Measurements from ENCODE around the gene LUZP2.

LUZP2 gene

GRCh38 chr11:24760681-24761080 lies 263.8 kb downstream of the LUZP2 start:
- DNase-seq (ENCODE audit: low read depth): peak; percentile 49
- H3K4me3 ChIP-seq (ENCODE audit: low read depth, low read length): no peak overlapping the region
- no peak for TF ChIP-seq CTCF (conservative IDR thresholded peaks at IDR 0.05; ENCODE audit: low read depth, low read length)

- H3K4me3 ChIP-seq (ENCODE audit: low read depth, low read length): no peak overlapping the region
- no peak for DNase-seq (ENCODE audit: low read depth)
- TF ChIP-seq CTCF (conservative IDR thresholded peaks at IDR 0.05; ENCODE audit: low read depth, low read length): no peak
Observed at GRCh38 chr11:24762076-24762475, 265.2 kb downstream of the LUZP2 start.

- H3K4me3 ChIP-seq (ENCODE audit: low read depth, low read length): no peak overlapping the region
- DNase-seq (ENCODE audit: low read depth): no peak
- no peak for TF ChIP-seq CTCF (conservative IDR thresholded peaks at IDR 0.05; ENCODE audit: low read depth, low read length)
Observed at GRCh38 chr11:24767411-24767810, 270.6 kb downstream of the LUZP2 start.

- TF ChIP-seq CTCF (conservative IDR thresholded peaks at IDR 0.05; ENCODE audit: low read depth, low read length): no peak
- DNase-seq (ENCODE audit: low read depth): no peak
- no peak overlapping the region for H3K4me3 ChIP-seq (ENCODE audit: low read depth, low read length)
Observed at GRCh38 chr11:24773322-24773721, 276.5 kb downstream of the LUZP2 start.

GRCh38 chr11:24779791-24780190 lies 282.9 kb downstream of the LUZP2 start:
- TF ChIP-seq CTCF (conservative IDR thresholded peaks at IDR 0.05; ENCODE audit: low read depth, low read length): peak; percentile 74
- no peak overlapping the region for H3K4me3 ChIP-seq (ENCODE audit: low read depth, low read length)
- peak; percentile 58 for DNase-seq (ENCODE audit: low read depth)

GRCh38 chr11:24781288-24781687 lies 284.4 kb downstream of the LUZP2 start:
- peak; percentile 32 for TF ChIP-seq CTCF (conservative IDR thresholded peaks at IDR 0.05; ENCODE audit: low read depth, low read length)
- peak; percentile 11 for DNase-seq (ENCODE audit: low read depth)

GRCh38 chr11:24793479-24793878 lies 296.6 kb downstream of the LUZP2 start:
- no peak overlapping the region for H3K4me3 ChIP-seq (ENCODE audit: low read depth, low read length)
- TF ChIP-seq CTCF (conservative IDR thresholded peaks at IDR 0.05; ENCODE audit: low read depth, low read length): no peak
- DNase-seq (ENCODE audit: low read depth): peak; percentile 55

More at GRCh38 chr11:24781288-24781687, 284.4 kb downstream of the LUZP2 start:
- H3K4me3 ChIP-seq (ENCODE audit: low read depth, low read length): no peak overlapping the region
